HG03066 (cell line): Measurements from ENCODE around the gene RHBDD1.

ENCODE experiments used
- ATAC-seq: cut with Tn5 transposase; IDR thresholded peaks from one replicate; pipeline ENCODE4 v1.9.1; 2021; ENCODE audit warnings: low read depth; ENCODE audit not compliant: unreplicated experiment

Gene RHBDD1

DNA sequence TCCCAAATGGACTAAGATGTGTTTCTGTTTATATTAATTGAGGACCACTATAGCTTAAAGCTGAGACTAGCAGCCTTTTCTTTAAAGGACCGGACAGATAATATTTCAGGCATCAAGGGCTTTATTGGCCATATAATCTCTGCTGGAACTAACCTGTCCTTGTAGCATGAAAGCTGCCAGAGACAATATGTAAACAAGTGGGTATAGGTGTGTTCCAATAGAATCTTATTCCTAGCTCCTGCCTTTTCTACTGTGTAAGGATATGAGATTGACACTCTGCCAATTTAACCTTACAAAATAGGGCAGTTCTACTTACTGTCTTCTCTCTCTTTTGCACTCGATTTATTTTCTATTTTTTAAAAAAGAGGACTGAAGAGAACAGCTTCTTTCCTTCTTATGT lies 74.0 kb downstream of the RHBDD1 start:
- ATAC-seq, result no peak

DNA sequence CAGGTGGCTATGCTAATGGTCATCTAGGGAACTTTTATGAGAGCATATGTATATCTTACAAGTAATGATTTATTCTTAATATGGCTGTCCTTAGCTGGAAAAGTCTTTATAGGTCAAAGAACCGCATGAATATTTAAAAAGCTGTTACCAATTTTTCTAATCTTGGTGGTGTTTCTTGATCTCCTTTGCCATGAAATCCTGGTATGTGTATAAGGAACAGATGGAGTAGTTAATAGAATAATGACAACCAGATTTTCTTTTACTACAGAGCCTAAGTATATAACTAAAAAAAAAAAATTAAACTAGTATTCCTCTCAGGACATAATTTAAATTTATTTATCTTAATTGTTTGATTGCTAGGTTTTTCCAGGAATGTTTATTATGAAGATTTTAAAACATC lies 74.5 kb downstream of the RHBDD1 start:
- ATAC-seq, result no peak

DNA sequence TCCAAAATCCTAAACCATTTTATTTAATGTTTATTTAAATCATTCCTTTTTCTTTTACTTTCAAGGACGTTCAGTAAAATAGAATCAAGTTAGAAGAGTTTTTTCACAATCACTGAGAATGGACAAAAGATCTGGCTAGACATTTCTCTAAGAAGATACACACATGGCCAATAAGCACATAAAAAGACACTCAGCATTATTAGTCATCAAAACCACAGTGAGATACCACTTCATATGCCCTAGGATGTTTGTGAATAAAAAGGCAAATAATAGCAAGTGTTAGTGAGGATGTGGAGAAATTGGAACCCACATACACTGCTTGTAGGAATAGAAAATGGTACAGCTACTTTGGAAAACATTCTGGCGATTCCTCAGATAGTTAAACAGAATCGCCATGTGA lies 76.1 kb downstream of the RHBDD1 start:
- ATAC-seq, result no peak

DNA sequence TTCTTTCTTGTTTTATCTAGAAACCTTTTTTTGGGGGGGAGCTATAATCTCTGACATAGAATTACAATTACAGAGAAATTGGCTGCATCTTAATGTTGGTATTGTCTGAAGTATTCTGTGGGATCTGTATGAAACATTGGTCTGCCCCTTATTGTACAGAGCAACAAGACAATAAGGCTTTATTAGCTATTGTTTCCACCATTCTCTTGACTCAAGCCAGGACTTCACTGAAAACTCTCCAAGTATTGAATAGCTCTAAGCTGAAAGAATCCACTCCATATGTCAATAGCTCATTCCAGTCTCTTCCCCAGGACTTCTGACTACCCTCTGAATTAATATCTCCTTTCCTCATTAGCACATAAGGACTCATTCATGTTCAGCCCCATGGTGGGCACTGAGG lies 77.8 kb downstream of the RHBDD1 start:
- no peak for ATAC-seq

DNA sequence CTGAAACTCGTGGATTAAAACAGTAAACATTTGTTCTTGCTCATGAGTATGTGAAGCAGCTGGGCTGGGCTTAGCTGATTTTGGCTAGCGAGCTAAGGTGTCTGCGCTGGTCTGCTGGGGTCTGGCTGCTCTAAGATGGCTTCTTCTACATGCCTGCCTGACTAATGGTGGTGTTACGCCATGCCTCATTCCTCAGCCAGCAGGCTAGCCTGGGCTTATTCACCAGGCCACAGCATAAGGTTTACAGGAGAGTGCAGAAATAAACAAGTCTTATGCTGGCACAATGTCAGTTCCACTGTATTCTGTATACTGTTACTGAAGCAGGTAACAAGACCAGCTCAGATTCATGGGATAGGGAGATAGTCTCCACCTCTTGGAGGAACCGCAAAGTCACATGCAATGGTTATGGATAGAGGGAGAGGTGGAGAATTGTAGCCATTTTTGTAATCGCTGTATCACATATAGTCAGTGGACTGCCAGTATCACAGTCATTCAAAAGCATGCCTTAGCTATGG lies 80.0 kb downstream of the RHBDD1 start:
- no peak for ATAC-seq

DNA sequence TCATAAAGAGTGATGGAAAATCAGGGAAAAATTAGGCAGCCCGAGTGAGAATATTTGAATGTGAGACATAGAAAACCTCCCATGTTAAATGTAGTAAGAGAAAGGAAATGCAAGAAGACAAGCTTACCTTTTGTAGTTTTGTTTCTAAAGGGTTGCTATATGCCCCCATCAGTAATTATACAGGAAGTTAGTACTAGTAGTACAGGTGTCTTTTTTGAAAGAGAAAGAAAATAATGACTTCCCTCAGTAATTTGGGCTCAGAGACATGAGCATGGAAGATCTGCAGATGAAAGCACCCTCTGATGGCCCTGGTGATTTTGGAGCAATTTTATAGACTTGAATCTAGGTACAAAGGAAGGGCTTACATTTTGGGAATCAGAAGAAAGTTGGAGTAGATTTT lies 80.8 kb downstream of the RHBDD1 start:
- ATAC-seq, result peak; percentile 64

DNA sequence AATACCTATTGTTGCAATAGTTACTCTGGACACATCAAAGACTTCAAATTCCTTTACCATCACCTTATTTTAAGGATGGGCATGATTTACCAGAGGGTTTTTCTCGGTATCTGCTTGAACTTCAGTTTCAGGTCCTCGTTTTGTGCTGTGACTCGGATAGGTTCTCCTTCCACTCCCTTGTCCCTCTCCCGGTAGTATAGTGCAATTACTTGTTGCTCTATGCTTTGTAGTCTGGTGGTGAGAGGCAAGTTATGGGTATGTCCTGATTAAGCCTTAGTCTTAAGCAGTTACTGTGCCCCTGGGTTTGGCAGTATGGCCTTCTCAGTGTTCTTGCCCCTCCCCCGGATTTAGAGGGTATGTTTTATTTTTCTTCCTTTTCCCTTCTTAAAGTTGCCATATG lies 96.6 kb downstream of the RHBDD1 start:
- no peak for ATAC-seq

DNA sequence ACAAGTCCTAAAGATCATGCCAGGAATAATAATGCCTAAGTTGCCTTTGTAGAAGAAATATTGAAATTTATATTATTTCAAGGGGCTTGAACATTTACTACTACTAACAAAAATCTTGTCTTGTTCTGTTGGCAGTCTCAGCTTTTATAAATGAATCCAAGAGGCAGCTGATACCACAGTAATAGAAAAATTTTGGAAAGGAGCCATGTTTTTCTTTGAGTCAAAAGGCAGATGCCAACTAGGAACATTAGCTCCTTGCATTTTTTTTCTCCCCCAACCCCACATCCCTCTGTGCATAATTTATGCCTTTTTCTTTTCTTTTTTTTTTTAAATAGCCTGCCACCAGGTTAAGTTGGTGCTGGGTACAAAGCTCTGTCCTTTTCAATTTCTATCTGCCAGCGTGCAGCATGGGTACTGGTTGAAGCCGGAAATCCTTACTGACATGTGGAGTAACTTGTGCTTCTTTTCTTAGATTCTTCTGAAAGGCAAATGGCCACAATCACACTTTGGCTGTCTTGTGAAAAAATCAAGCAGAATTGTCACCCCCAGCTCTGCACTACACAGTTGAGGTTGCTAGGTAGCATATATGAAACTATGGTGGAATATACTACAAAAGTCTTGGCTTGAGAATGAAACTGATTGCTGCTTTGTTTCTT lies 98.8 kb downstream of the RHBDD1 start:
- ATAC-seq, result no peak

DNA sequence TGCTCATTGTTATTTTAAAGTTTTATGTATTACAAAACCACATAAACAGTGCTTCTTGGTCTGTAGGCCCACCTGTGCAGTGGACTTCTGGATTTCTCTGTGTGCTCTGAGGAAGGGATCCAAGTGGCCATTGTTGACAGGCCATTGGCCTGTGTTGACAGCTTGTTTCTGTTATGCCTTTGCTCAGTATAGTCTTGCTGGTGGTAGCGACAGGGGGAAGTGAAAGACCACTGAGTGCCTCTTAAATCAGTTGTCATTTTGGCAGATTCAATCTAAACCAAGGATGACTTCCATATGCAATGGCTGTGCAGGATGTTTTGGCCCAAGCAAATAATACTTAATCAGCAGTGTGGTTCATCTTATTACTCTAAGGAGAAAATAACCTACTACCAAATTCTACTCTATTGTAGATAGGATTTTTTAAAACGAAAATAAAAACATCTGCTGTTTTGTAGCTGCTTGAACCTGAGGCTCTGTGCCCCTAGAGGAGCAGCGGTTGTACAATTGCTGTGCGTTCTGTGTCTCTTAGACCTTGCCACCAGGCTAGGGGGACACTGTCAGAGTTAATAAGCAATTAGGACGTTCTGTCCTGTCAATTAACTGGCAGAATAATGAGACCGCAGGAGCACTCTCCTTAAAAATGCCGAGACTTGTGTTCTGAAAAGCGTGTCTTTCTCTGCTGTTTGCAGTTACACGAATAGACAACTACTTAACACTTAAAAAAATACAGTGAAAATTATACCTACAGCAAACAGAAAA lies 108.2 kb downstream of the RHBDD1 start:
- no peak for ATAC-seq

DNA sequence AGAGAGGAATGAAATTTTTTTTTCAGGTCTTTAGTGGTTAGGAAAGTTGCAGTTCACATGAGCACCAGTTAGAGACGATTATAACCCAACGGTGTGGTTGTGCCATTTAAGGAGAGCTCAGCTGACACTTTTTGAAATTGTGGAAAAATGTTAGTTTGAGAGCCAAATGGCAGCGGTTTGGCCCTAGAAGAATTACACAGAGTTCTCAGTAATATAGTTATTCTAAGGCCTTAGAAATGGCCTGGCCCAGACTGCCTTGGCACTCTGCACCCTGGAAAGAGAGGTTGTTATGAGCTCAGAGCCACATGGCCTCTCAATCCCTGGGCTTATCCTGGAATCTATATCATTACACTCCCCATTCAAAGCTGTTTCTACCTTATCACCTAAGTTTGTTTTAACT lies 117.4 kb downstream of the RHBDD1 start:
- no peak for ATAC-seq

DNA sequence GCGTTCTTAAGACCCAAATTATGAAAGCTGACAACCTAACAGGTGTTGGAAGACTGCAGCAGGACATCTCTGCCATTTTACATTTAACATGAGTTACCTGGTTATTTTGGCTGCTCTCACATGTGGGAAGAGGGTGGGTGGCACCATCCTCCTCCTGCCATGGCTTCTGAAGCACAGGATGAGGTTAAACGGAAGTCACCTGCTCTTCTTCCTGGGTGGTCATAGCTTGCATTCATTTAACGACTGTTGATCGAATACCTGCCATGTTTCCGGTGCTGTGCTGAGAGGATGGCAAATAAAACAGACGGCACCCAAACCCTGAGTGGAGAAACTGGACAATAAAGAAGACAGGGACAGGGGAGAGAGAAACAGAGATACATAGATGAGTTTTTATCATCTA lies 118.0 kb downstream of the RHBDD1 start:
- ATAC-seq, result no peak

DNA sequence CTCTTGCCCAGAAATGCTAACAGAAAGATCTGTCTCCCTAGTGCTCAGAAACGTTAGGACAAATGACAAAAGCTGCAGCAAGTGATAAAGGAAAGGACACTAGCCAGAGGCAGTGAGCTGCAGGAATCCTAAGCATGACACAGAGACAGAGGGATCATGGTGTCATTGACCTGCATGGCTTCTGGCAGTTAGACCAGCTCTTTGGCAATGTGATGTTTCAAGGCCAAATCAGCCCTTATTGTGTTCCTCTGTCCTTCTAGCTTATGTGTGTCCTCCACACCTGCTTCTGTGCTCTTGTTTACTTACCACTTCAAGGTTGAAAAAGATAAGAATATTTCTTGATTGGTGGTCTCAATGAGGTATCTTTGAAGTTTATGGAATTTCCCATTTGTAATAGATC lies 120.8 kb downstream of the RHBDD1 start:
- ATAC-seq, result no peak

DNA sequence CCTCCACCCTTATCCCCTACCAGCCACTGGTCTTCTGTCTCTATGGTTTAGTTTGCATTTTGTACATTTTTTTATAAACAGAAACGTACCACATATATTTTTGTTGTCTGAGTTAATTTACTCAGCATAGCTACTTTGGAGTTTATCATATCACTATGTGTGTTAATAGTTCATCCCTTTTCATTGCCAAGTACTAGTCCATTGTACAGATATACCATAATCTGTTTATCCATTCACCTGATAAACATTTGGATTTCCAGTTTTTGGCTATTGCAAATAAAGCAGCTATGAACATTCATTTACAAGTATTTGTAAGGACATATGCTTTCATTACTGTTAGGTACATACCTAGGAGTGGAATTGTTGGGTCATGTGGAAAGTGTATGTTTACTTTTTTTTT lies 123.6 kb downstream of the RHBDD1 start:
- no peak for ATAC-seq

DNA sequence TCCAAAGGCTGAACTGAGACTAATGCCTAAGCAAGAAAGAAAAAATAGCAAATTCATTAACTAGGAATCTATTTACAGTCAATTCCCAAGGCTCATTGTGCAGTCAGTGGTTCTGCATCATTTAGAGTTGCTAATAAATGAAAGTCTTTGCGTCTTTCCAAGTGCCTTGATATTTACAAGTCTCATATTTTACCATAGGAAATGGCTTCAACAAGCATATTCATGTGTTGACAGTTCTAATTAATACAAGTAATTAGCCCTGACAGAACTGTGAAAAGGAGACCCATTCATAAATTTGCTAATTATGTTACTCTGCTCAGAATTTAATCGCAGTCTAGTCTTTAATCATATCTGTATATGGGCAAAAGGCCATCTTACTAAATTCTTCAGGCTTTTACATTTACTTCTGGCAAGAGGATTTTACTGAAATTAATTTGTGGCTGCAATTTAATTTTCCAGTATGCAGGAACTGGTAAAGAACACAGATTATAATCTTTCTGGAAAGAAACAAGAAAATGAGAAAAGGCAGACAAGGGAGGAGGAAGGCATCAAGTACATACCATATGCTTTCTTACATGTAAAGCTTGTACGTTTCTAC lies 126.4 kb downstream of the RHBDD1 start:
- no peak for ATAC-seq

DNA sequence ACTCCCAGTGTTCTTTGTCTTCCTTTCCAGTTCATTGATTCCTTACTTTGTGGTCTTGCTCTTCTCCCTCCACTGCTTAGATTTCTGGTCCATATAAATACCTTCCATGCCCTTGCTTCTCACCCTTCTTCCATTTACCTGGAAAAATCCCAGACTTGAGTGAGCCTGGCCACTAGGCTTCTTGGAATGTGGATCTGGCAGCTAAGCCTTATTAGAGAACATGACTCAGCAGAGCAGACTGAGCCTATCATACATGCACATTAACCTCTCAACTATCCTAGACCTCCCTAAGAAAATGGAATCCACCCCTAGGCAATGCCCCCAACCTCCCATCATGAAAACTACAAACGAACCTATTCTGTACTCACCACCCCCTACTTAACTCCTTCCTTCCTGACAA lies 127.7 kb downstream of the RHBDD1 start:
- no peak for ATAC-seq

DNA sequence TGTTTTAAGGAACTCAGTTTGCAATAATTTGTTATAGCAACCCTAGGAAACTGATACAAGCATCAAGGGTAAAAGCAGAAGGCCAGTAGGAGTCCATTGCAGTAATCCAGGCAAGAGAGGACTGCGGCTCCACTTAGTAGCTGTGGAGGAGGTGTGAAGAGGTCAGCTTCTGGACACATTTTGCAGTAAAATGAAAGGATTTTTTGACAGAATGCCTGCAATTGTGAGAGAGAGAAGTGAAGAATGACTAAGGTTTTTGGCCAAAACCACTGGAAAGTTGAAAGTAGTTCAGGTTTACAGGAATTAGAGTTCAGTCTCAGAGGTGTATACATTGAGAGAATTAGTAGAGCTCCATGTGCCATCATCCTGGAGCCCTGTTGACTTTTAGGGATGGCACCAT lies 129.5 kb downstream of the RHBDD1 start:
- no peak for ATAC-seq

DNA sequence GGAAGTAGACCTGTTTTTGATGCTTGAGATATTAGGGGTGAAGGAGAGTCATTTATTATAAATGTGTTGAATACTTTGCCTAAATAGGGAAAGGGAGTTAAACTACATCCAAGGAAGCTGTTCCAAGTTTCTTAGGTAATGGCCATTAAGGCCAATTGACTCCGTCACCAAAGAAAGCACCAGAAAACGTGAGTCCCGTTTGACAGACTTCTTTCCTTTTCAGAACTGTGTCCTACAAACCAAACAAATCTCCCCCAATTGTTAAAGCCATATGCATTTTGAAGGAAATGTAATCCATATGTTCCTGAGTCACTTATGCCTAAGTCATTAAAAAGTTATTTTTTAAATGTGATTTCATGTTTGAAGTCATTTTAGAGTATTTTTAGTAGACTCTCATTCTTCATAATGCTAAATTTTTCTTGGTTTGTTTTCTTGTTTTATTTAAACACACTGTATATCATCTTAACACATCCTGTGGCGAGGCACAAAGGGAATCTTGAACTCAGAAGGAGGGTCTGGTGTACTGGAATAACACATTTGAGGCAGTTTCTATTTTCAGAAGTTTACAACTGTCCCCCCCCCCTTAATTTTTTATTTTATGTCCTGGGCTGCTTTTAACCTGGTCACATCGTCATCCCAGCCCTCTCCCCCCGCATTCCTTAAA lies 133.7 kb downstream of the RHBDD1 start:
- ATAC-seq, result no peak

DNA sequence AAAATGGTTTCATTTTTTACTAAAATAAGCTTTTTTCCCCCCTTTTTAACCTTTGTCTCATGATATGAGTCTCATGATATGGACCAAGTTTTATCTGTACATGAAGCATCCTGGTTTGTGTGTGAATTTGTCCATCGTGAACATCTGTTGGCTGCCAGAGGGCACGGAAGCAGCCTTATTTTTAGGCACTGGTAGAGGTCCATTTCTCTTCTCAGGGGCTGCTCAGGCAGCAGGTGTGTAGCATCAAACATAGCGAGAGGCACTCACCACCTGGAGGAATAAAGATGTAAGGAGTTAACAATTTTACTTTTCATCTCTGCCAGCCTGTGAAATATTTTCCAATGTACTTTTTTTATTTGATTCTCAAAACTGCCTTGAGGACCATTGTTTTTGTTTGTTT lies 134.5 kb downstream of the RHBDD1 start:
- ATAC-seq, result peak; percentile 61

DNA sequence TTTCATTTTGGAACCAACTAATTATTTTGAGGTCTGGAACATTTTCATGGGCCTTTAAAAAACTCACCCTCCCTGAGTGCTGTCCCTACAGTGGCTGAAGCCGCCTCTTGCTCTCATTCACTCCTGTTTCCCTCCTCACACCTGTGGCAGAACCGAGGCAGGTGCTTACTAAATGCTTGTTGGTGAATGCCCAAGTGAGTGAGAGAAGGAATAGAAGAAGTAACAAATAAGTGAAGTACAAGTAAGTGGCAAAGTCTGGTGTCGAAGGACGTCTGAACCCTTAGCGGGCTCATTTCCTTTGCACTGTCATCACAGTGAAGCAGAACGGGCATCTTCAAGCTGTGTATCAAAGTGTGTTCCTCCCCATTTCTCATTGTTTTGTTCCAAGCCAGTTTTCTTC lies 135.2 kb downstream of the RHBDD1 start:
- ATAC-seq, result peak; percentile 41

DNA sequence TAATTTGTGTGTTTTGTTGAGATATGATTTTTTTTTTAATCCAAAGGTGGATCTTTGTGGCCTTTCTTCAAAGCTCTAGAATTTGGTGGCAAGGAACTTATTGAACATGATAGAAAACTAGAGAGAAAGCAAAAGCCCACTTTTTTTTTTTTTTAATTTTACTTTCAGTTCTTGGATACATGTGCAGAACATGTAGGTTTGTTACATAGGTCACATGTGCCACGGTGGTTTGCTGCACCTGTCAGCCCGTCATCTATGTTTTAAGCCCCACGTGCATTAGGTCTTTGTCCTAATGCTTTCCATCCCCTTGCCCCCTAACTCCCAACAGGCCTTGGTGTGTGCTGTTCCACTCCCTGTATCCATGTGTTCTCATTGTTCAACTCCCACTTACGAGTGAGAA lies 135.9 kb downstream of the RHBDD1 start:
- no peak for ATAC-seq

DNA sequence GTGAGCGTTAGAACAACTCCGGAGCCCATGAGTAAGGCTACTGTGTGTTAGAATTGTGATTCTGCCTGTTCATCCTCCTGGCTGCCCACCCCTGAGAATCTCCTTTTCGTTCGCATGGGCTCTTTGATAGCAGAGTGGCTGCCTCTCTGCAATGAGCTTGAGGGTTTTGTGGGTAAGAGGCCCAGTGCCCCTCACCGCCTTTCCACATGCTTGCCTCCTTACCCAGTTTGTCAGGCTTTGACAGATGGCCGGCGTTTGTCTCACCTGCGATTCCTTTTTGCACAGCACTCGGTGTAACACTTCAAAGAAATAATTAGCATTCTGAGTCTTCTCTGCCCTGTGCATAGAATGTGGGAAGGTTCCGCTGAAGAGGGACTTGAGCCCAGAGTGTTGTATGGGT lies 138.0 kb downstream of the RHBDD1 start:
- ATAC-seq, result no peak
